Measurements from ENCODE around the gene DDX42.
"Not testable (repeated sequence)": the region's sequence is repeated elsewhere in the genome, so short reads cannot be mapped to it uniquely, and the experiment has no call there.

Gene DDX42

DNA sequence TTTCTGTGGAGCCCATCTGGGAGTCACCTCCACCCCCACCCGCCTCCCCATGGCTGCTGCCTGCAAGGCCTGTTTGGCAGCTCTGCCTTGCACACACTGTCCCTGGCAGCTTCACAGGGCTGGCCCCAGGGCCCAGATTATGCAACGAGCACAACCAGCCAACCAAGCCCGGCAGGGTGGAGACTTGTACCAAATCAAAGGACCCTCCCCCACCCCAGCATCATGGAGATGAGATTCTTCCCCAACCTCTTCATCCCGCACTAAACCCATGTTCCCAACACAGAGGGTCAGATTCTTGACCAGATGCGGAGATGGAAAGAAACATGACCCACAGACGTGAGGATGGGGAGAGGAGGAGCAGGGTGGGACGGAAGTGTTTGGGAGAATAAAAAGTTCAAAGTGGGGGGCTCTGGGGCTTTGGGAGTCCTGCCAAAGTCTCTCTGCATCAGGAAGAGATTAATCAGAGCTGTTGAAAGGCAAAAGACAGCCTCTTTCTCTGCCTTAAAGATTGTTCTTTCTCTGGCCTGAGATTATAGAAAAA is 64.7 kb downstream of the DDX42 start:
- DNase-seq (ENCODE audit: low read depth in 2 of 2): no peak

DNA sequence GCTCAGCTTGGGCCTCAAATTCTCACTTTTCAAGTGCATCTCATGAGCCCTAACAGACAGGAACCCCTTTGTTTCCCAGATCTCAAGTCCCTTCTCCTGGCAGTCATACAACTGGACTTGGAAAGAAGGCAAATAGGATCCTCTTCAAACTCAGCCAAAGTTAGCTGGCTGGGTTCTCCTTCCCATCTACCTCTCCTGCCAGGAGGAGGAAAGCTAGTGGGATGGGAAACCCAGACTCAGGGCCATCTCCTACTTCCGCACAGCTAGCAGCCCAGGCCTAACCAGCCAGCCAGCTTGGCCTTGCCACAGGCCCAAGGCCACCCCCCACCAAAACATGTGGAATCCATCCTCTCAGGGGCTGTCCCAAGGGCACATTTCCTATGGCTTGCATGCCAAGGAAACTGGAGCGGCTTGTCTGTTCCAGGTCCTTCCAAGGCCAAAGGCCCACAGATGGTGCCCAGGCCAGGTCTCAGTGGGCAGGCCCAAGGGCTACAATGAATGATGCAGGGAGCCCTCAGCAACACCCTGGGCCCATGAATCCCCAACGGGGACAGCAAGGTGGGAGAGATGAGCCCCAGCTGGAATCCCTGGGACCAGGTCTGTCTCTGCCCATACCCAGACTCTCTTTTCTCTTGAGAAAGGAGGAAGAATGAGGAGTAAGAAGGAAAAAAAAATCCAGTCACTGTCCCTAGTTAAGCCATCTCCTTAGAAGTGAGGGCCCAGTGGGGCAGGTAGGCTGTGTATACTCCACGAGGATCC is 66.8 kb downstream of the DDX42 start:
- no peak for DNase-seq (ENCODE audit: low read depth in 2 of 2)

DNA sequence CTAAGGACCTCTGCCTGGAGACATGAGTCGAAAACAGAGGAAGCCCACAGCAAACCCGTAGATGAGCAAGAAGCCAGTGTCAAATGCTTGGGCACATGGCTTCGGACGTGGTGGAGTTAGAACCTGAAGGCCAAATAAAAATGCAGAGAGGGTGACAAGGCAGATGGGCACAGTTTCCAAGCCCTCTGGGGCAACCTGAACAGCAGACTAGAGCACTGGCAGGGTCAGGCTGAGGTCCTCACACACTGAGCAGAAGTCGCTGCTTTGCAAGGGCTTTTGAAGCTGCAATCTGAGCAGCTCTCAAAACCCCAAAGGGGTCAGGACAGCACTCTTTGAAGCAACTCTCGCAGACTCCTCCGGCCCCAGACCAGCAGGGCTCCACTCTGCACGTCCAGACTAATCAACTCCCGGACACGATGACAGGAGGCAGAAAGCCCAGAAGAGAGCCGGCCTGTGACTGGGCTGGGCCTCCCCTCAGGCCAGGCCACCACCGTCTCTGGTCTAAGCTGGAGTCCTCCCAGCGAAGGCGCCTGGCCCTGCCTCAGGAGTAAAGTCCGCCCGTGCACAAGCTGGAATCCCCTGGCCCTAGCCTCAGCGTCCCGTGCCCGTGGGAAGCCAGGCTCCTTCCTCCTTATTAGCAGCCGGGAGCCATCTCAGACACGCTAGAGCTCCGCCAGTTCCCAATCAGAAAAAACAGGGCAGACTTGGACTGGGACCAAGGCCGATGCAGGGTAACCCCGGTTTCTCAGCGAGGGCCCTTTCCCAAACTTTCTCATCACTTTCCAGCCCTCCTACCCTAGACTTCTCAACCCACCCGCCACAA is 67.6 kb downstream of the DDX42 start:
- DNase-seq (ENCODE audit: low read depth in 2 of 2): no peak

DNA sequence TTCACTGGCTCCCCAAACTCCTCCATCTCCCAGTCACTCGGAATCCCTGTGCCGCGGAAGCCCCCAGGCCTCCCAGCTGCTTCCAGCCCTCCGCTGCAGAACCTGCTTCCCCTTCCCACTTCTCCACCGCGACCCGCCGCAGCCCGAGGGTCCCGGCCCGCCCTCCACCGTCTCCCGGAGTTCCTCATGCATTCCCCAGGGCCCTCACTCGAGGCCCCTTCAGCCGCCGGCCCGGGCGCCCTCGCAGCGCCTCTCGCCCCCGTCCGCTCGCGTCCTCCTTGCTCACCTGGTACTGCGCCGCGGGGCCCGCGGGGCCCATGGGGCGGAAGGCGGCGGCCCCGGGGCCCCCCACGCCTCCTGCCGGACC is 68.2 kb downstream of the DDX42 start:
- no peak for DNase-seq (ENCODE audit: low read depth in 2 of 2)

DNA sequence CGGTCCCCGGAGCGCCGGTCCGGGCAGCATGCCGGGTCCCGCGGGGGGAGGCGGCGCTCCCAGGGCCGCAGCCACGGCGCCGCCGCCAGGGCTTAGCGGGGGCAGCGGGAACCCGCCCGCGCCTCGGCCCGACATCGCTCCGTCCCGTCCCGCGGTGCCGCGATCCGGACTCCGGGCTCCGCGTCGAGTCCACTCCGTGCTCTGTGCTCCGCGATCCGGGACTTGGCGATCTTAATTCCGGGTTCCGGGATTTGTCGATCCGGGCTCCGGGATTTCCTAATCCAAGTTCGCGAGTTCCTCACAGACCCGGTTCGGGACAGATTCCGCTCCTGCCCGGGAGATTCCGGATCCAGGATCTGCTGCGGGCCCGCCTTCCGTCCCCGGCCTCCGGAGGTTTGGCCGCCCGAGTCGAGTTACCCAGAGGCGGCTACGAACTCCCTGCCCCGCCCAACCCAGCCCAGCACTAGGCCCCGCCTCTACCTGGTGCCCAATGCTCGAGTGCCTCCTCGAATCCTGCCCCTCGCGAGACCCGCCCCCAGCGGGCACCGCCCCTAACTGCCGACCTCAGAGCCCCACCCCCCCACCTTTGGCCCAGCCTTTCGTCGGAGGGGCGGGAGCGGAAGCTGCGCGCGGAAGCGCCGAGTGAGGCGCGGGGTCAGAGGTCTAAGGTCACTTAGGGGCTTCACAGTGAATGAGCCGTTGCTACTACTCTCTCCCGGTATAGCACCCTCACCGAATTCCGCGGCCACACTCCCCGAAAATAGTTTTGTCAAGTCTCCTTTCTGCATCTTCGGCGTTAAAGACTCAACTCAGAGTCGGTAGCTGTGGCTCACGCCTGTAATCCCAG is 68.8 kb downstream of the DDX42 start, which contains the start of gene SMARCD2:
SMARCD2 (minus strand) TSS at position 146 of the 847 bp plus-strand sequence; CDS start at position 135, 11 bp downstream.
- DNase-seq (ENCODE audit: low read depth in 2 of 2): peak; percentile 98

DNA sequence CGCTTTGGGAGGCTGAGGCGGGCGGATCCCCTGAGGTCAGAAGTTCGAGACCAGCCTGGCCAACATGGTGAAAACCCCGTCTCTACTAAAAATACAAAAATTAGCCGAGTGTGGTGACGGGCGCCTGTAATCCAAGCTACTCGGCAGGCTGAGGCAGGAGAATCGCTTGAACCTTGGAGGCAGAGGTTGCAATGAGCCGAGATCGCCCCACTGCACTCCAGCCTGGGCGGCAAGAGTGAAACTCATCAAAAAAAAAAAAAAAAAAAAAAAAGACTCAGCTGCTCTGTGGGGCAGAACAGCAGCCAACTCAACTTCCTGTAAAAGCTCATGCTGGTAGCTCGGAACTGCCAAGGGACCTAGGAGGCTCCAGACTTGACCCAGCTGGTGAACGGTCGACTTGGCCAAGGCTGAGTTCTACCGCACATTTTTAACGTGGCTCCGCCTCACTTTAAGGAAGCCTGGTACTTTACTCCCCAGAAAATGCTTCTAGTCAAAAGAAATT is 69.5 kb downstream of the DDX42 start:
- not testable (repeated sequence) for DNase-seq (ENCODE audit: low read depth in 2 of 2)

DNA sequence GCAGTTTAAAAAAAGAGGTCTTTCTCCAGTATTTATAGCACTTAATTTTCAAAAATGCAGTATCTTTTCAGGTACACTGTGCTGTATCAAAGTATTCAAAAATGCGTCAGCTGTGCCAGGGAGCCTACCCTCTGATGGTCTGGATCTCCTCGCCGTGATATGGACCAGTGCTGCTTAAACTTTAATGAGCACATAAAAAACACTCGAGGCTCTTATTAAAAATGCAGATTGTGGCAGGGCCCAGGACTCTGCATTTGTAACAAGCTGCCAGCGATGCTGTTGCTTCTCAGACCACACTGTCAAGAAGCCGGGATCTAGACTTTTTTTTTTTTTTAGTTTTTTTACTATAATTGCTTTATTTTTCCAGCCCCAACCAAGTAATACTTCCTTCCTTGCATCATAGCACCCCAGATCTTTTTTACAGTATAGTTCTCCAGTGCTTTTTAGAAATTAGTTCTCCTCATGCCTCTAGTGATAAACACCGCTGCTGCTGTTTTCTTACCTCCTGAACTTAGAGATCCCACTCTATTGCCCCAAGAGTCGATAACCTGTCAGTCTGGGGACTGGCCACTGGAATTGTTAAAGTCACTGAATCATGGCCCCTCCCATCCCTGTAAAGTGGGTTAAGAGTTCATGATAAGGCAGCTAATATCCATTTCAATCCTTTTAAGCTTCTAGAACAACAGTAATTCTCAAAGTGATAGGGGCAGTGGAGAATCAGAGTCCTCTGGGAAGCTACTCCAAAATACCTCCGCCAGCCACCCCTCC is 70.1 kb downstream of the DDX42 start:
- DNase-seq (ENCODE audit: low read depth in 2 of 2): no peak

DNA sequence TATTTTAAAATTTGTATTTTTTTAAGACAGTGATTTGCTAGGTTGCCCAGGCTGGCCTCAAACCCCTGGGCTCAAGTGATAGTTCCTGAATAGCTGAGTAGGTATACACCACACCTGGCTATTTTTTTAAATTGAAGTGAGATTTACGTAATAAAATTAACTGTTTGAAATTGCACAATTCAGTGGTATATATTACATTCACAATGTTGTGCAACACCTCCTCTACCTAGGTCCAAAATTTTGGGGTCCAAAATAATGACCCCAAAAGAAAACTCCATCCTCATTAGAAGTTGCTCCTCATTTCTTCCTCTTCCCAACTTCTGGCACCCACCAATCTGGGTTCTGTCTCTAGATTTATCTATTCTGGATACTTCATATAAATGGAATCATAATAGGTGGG is 71.5 kb downstream of the DDX42 start:
- DNase-seq (ENCODE audit: low read depth in 2 of 2): no peak

DNA sequence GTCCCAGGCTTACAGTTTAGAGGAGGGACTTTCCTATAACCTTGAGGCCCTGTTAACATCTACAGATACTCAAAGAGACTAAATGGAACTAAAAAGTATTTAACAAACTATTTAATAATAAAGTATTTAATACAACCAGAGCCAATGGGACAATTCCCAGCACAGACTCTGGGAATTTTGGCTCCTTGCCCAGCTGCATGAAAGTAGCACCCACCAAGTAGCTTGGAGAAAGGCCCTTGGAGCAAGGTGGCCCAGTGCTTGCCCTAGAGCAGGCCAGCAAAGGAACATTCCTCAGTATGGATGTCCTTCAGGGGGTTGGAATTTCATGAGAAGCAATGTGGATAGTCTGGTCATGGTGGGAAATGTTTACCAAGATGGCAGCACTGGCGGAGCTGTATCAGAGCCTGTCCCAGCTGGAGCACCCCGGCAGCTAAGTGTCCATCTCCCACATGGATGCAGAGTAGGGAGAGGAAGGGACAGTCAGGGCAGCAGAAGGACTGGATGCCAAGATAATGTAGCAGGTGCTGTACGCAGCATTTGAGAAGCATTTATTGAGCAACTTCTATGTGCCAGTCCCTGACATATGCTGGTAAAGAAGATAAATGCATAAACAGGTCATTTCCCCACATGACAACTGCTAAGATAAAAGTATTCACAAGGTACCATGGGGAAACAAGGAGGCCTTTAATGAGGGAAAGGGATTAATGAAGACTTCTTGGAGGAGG is 73.7 kb downstream of the DDX42 start:
- no peak for DNase-seq (ENCODE audit: low read depth in 2 of 2)

DNA sequence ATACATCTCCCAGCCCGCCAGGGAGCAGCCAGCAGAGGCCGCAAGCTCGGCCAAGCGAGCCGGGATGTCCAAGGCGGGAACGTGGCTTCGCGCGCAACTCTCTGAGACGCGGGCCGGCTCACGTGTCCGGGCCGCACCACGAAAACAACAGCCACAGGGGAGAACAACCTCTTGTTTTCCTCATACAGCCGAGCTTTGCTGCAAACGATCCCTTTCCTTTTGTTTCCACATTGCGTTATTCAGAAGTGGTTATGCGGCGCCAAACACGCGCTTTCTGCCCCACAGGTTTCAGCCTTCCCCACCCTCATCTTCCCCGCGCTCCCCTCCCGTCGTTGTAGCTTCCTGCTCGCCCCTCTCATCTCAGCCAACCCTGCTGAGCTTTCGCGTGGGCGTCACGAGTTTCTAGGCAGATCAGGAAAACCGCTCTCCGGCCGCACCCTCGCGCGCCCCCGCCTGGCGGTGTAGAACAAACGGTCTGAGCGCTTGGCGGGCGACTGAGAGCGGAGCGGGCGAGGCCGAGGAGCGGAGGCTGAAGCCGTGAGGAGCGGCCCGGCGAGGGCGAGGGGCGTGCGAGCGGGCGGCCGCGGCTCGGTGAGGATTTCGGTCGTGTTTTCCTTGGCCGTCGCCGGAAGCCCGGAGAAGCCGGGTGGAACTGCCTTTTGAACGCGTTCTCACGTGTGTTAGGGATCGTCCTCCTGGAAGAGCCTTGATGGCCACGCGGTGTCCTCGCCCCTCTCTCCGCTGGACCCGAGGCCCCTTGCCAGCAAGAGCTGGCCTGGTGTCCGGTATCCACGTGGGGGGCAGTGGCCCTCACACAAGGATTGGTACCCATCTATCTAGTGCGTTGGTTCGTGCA is 75.1 kb downstream of the DDX42 start:
- DNase-seq (ENCODE audit: low read depth in 2 of 2): peak; percentile 90 to 91

DNA sequence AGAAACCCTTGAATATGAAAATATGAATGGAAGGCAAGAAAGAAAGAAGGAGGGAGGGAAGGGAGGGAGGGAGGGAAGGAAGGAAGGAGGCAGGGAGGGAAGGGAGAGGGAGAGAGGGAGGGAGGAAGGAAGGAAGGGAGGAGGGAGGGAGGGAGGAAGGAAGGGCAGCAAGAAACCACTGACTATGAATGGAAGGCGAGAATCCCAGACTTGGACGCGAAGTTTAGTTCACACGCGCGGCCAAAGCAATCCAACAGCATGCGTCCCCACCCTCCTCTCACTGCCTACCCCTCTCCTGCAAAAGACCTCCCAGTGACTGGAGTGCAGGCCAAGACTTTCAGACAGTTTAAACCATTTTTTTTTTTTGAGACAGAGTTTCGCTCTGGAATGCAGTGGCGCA is 76.4 kb downstream of the DDX42 start:
- no peak for DNase-seq (ENCODE audit: low read depth in 2 of 2)

DNA sequence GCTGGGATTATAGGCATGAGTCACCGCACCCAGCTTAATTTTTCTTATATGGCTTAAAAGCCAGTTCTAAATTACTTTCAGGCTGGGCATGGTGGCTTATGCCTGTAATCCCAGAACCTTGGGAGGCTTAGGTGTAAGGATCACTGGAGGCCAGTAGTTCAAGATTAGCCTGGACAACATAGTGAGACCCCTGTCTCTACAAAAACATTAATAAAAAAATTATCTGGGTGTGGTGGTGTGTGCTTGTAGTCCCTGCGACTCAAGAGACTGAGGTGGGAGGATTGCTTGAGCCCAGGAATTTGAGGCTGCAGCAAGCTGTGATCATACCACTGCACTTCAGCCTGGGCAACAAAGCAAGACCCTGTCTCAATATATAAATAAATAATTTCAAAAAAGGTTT is 79.3 kb downstream of the DDX42 start:
- no peak for DNase-seq (ENCODE audit: low read depth in 2 of 2)

DNA sequence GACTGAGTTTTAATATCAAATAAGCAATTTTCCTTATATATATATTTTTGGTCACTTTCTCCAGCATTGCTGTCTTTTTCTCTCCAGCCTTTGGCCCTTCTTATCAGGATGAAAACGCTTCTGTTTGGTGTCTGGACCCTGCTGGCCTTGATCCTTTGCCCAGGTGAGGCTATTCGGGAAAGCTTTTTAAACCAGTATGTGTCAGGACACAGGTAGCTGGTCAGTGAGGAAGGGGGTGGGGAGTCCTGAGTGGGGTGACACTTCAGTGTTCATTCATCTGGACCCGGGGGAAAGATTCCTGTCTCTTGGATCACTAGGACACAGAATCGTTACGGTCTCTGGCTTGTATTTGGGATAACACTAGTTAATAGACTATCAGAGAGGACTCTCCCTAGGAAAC is 80.7 kb downstream of the DDX42 start:
- no peak for DNase-seq (ENCODE audit: low read depth in 2 of 2)

DNA sequence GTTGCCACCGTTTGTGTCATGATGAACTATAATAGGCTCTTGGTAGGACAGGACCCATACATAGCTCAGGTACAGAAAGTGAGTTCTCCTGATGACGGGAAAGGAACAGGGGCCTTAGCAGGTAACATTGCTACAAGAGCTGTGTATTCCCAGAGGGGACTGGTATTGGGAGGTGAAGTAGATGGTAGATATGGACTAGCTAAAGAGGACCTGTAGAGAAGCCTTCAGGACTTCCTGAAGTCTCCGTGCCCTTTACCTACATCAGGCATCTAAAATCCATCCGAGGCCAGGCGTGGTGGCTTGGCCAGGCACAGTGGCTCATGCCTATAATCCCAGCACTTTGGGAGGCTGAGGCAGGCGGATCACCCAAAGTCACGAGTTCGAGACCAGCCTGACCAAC is 81.2 kb downstream of the DDX42 start:
- DNase-seq (ENCODE audit: low read depth in 2 of 2): no peak

DNA sequence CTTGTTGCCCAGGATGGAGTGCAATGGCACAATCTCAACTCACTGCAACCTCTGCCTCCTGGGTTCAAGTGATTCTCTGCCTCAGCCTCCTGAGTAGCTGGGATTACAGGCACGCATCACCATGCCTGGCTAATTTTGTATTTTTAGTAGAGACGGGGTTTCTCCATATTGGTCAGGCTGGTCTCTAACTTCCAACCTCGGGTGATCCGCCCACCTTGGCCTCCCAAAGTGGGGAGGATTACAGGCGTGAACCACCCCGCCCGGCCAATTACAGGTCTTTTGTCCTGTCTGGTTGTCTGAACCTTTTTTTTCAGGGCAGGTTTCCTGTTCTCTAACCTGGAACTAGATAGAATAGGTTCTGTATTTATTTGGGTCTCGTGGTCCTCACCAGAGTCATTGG is 82.5 kb downstream of the DDX42 start:
- DNase-seq (ENCODE audit: low read depth in 2 of 2): not testable (repeated sequence)

DNA sequence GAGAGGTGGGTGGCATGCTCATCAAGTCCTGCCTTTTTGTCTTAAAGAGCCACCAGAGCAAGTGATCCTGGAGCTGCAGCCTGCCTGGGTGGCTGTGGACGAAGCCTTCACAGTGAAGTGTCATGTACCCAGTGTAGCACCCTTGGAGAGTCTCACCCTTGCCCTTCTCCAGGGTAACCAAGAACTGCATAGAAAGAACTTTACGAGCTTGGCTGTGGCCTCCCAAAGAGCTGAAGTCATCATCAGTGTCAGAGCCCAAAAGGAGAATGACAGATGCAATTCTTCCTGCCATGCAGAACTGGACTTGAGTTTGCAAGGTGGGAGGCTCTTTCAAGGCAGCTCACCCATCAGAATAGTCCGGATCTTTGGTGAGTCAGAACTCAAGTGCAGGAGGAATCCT is 85.3 kb downstream of the DDX42 start:
- DNase-seq (ENCODE audit: low read depth in 2 of 2): no peak

DNA sequence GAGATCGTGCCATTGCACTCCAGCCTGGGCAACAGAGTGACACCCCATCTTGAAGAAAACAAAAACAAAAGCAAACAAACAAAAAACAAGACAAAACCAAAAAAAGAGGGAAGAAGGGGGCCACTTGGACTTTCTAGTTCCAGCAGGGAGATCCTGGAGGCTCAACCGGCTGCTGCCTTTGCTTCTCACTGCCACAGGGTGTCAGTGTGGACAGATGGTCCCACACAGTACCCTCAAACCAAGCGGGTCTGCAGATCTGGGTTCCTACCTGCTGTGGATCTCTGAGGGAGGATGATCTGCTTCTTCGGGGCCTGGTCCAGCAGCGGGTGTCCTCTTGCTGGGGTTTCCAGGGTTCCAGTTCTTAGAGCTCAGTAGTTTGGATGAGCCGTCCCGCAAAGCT is 92.7 kb downstream of the DDX42 start:
- DNase-seq (ENCODE audit: low read depth in 2 of 2): not testable (repeated sequence)

Measured in stimulated activated CD8-positive, alpha-beta memory T cell treated with anti-CD3 and anti-CD28 coated beads, Interleukin-2, amount 100 ng/mL, for 1 hour (primary cell).